Epidermal melanocyte (primary cell): ENCODE measurements around the gene EED.

Experiments used
- DNase-seq: peaks from one replicate; pipeline ENCODE4 v3.0.0; 2011; ENCODE audit warnings: low spot score; ENCODE audit not compliant: insufficient read length

The EED gene

GRCh38 chr11:86247608-86248007, 3.1 kb downstream of the EED start:
- DNase-seq = no peak

- DNase-seq = no peak
Measured at GRCh38 chr11:86248609-86249008, 4.1 kb downstream of the EED start.

GRCh38 chr11:86249307-86250098, 5.0 kb downstream of the EED start:
- no peak for DNase-seq

GRCh38 chr11:86251345-86251744, 6.8 kb downstream of the EED start:
- DNase-seq = no peak

- no peak for DNase-seq
Measured at GRCh38 chr11:86255896-86256295, 11.3 kb downstream of the EED start.

GRCh38 chr11:86256608-86257007, 12.1 kb downstream of the EED start:
- DNase-seq = no peak

- DNase-seq = no peak
Measured at GRCh38 chr11:86257446-86257845, 12.9 kb downstream of the EED start.

GRCh38 chr11:86259730-86260129, 15.2 kb downstream of the EED start:
- no peak for DNase-seq

GRCh38 chr11:86261328-86261727, 16.8 kb downstream of the EED start:
- DNase-seq = no peak

GRCh38 chr11:86262387-86262786, 17.8 kb downstream of the EED start:
- DNase-seq = no peak

GRCh38 chr11:86264649-86265048, 20.1 kb downstream of the EED start:
- DNase-seq = no peak

GRCh38 chr11:86265194-86265593, 20.6 kb downstream of the EED start:
- DNase-seq = no peak

GRCh38 chr11:86269645-86270044, 25.1 kb downstream of the EED start:
- DNase-seq = no peak

- DNase-seq = no peak
Measured at GRCh38 chr11:86274503-86274902, 29.9 kb downstream of the EED start.

GRCh38 chr11:86274999-86275398, 30.4 kb downstream of the EED start:
- no peak for DNase-seq

- no peak for DNase-seq
Measured at GRCh38 chr11:86275493-86276370, 31.2 kb downstream of the EED start.

- DNase-seq = no peak
Measured at GRCh38 chr11:86277741-86278140, 33.2 kb downstream of the EED start.

GRCh38 chr11:86278226-86278625, 33.7 kb downstream of the EED start:
- no peak for DNase-seq

- no peak for DNase-seq
Measured at GRCh38 chr11:86279747-86280146, 35.2 kb downstream of the EED start.

GRCh38 chr11:86287468-86287796, 42.9 kb downstream of the EED start:
- DNase-seq = no peak

GRCh38 chr11:86288776-86289507, 44.4 kb downstream of the EED start:
- DNase-seq = no peak
